ENCODE data around the gene SKIC2. TPM values are rescaled to one million over a fixed set of nuclear protein-coding genes. Genes with fewer than 3 reads are reported as not detected.

SKIC2 gene
- total RNA-seq, 1 donor from 2014 or later = 21.0 TPM

DNA sequence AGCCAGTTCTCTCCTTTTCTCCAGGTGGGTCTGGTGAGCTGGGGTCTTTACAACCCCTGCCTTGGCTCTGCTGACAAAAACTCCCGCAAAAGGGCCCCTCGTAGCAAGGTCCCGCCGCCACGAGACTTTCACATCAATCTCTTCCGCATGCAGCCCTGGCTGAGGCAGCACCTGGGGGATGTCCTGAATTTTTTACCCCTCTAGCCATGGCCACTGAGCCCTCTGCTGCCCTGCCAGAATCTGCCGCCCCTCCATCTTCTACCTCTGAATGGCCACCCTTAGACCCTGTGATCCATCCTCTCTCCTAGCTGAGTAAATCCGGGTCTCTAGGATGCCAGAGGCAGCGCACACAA, 13.8 kb upstream of the SKIC2 start:
- peak overlapping the region; percentile 36 for H2AFZ ChIP-seq (replicated peaks)
- H3K4me2 ChIP-seq = no peak overlapping the region
- H3K9ac ChIP-seq = no peak overlapping the region
- H3K4me3 ChIP-seq = no peak overlapping the region
- H3K9me3 ChIP-seq (ENCODE audit: low read depth) = no peaks in the 10 kb centered on the region
- no peaks in the 10 kb centered on the region for H3K9me3 Mint-ChIP-seq
- peaks cover 4% of the 10 kb centered on the region for H3K4me1 ChIP-seq
- H3K79me2 ChIP-seq (ENCODE audit: low read depth) = no peaks in the 10 kb centered on the region
- H3K27me3 ChIP-seq = peaks cover 17% of the 10 kb centered on the region
- H3K4me1 Mint-ChIP-seq = peaks cover 18% of the 10 kb centered on the region
- DNase-seq (ENCODE audit: low spot score) = no peak
- TF ChIP-seq, protein P1, sequence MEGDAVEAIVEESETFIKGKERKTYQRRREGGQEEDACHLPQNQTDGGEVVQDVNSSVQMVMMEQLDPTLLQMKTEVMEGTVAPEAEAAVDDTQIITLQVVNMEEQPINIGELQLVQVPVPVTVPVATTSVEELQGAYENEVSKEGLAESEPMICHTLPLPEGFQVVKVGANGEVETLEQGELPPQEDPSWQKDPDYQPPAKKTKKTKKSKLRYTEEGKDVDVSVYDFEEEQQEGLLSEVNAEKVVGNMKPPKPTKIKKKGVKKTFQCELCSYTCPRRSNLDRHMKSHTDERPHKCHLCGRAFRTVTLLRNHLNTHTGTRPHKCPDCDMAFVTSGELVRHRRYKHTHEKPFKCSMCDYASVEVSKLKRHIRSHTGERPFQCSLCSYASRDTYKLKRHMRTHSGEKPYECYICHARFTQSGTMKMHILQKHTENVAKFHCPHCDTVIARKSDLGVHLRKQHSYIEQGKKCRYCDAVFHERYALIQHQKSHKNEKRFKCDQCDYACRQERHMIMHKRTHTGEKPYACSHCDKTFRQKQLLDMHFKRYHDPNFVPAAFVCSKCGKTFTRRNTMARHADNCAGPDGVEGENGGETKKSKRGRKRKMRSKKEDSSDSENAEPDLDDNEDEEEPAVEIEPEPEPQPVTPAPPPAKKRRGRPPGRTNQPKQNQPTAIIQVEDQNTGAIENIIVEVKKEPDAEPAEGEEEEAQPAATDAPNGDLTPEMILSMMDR (IDR thresholded peaks at IDR 0.05) = no peak
- TF ChIP-seq EZH2 (IDR thresholded peaks at IDR 0.05) (no peak), EZH2phosphoT487 (IDR thresholded peaks at IDR 0.05) (no peak)
- H3F3A ChIP-seq (ENCODE audit: low read depth) = no peaks in the 10 kb centered on the region
- no peak overlapping the region for H3K27ac ChIP-seq
- H3K4me3 Mint-ChIP-seq = no peak overlapping the region
- no peaks in the 10 kb centered on the region for H4K20me1 ChIP-seq (ENCODE audit: low read depth)
- H3K27ac Mint-ChIP-seq = no peak overlapping the region
- H3K36me3 ChIP-seq = no peaks in the 10 kb centered on the region
- H3K27me3 Mint-ChIP-seq (ENCODE audit: insufficient read depth, low read depth) = peaks cover 21% of the 10 kb centered on the region
- H3K36me3 Mint-ChIP-seq = peaks cover 2% of the 10 kb centered on the region

DNA sequence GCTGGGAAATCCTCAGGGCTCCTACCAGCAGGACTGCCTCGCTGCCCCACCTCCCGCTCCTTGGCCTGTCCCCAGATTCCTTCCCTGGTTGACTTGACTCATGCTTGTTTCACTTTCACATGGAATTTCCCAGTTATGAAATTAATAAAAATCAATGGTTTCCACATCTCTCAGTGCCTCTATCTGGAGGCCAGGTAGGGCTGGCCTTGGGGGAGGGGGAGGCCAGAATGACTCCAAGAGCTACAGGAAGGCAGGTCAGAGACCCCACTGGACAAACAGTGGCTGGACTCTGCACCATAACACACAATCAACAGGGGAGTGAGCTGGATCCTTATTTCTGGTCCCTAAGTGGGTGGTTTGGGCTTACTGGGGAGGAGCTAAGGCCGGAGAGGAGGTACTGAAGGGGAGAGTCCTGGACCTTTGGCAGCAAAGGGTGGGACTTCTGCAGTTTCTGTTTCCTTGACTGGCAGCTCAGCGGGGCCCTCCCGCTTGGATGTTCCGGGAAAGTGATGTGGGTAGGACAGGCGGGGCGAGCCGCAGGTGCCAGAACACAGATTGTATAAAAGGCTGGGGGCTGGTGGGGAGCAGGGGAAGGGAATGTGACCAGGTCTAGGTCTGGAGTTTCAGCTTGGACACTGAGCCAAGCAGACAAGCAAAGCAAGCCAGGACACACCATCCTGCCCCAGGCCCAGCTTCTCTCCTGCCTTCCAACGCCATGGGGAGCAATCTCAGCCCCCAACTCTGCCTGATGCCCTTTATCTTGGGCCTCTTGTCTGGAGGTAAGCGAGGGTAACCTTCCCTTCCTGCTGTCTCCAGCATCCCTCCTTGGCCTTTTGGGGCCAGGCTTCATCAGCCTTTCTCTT, 13.2 kb upstream of the SKIC2 start, which contains the start of gene CFB:
TSS of gene CFB (plus strand) at position 589 of the 863 bp plus-strand sequence. CDS start at position 716, 127 bp downstream.
- H4K20me1 ChIP-seq (ENCODE audit: low read depth) = no peaks in the 10 kb centered on the region
- no peaks in the 10 kb centered on the region for H3K36me3 ChIP-seq
- H3K9me3 Mint-ChIP-seq = no peaks in the 10 kb centered on the region
- H3K36me3 Mint-ChIP-seq = peaks cover 2% of the 10 kb centered on the region
- H2AFZ ChIP-seq (replicated peaks) = peak within 1 kb of the TSS; percentile 36
- no peaks in the 10 kb centered on the region for H3F3A ChIP-seq (ENCODE audit: low read depth)
- no peak within 1 kb of the TSS for H3K4me2 ChIP-seq
- DNase-seq (ENCODE audit: low spot score) = peak; percentile 8
- no peak within 1 kb of the TSS for H3K4me3 ChIP-seq
- H3K9me3 ChIP-seq (ENCODE audit: low read depth) = no peaks in the 10 kb centered on the region
- H3K79me2 ChIP-seq (ENCODE audit: low read depth) = no peaks in the 10 kb centered on the region
- TF ChIP-seq EZH2phosphoT487 (IDR thresholded peaks at IDR 0.05) (no peak), EZH2 (IDR thresholded peaks at IDR 0.05) (no peak)
- TF ChIP-seq, protein P1 (IDR thresholded peaks at IDR 0.05) = no peak
- peaks cover 17% of the 10 kb centered on the region for H3K27me3 ChIP-seq
- H3K4me3 Mint-ChIP-seq = no peak within 1 kb of the TSS
- H3K27ac ChIP-seq = no peak within 1 kb of the TSS
- peaks cover 12% of the 10 kb centered on the region for H3K4me1 Mint-ChIP-seq
- no peaks in the 10 kb centered on the region for H3K4me1 ChIP-seq
- peaks cover 18% of the 10 kb centered on the region for H3K27me3 Mint-ChIP-seq (ENCODE audit: insufficient read depth, low read depth)
- no peak within 1 kb of the TSS for H3K9ac ChIP-seq
- H3K27ac Mint-ChIP-seq = peak within 1 kb of the TSS; percentile 12

DNA sequence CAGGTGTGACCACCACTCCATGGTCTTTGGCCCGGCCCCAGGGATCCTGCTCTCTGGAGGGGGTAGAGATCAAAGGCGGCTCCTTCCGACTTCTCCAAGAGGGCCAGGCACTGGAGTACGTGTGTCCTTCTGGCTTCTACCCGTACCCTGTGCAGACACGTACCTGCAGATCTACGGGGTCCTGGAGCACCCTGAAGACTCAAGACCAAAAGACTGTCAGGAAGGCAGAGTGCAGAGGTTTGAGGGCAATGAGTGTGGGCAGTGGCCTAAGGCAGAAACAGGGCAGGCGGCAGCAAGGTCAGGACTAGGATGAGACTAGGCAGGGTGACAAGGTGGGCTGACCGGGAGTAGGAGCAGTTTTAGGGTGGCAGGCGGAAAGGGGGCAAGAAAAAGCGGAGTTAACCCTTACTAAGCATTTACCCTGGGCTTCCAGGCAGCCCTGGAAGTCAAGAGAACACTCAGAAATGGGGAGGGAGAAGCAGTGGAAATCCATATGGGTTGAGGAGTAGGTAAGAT, 12.5 kb upstream of the SKIC2 start:
- no peak overlapping the region for H3K9ac ChIP-seq
- H3K4me1 ChIP-seq = no peaks in the 10 kb centered on the region
- no peak overlapping the region for H3K4me3 ChIP-seq
- Mint-ChIP-seq H3K27ac (no peak overlapping the region), H3K9me3 (no peaks in the 10 kb centered on the region), H3K27me3 (ENCODE audit: insufficient read depth, low read depth) (peaks cover 21% of the 10 kb centered on the region), H3K36me3 (peaks cover 2% of the 10 kb centered on the region), H3K4me3 (no peak overlapping the region), H3K4me1 (peaks cover 12% of the 10 kb centered on the region)
- no peak overlapping the region for H2AFZ ChIP-seq (replicated peaks)
- no peak overlapping the region for H3K4me2 ChIP-seq
- H3K36me3 ChIP-seq = no peaks in the 10 kb centered on the region
- no peaks in the 10 kb centered on the region for H3F3A ChIP-seq (ENCODE audit: low read depth)
- no peak overlapping the region for H3K27ac ChIP-seq
- H3K9me3 ChIP-seq (ENCODE audit: low read depth) = no peaks in the 10 kb centered on the region
- H3K27me3 ChIP-seq = peaks cover 17% of the 10 kb centered on the region
- H3K79me2 ChIP-seq (ENCODE audit: low read depth) = no peaks in the 10 kb centered on the region
- TF ChIP-seq, protein P1 (IDR thresholded peaks at IDR 0.05) = no peak
- TF ChIP-seq EZH2phosphoT487 (IDR thresholded peaks at IDR 0.05) = no peak
- TF ChIP-seq EZH2 (IDR thresholded peaks at IDR 0.05) = no peak
- no peaks in the 10 kb centered on the region for H4K20me1 ChIP-seq (ENCODE audit: low read depth)
- DNase-seq (ENCODE audit: low spot score) = no peak
